Astrocyte (in vitro differentiated cells and primary cell): Measurements from ENCODE around the gene SMIM36. TPM values are rescaled to one million over a fixed set of nuclear protein-coding genes. Genes with fewer than 3 reads are reported as not detected.

Source experiments
- DNase-seq: peaks from one replicate; pipeline ENCODE4 v3.0.0-alpha.2; 2010; ENCODE audit warnings: low read depth
- FAIRE-seq: peaks from 2 replicates; lab custom pipeline; 2011; peaks lifted over from hg19 to GRCh38; lab: Jason Lieb, UNC
- H2AFZ ChIP-seq: 2 replicates; pipeline ENCODE4 v1.6.0; 2012; ENCODE audit warnings: low read depth, low read length, inconsistent platforms
- H3K27ac ChIP-seq: 2 replicates; pipeline ENCODE4 v1.5.1; 2011; ENCODE audit warnings: low read depth, low read length, inconsistent platforms
- H3K27me3 ChIP-seq: 2 replicates; pipeline ENCODE4 v1.6.0; 2011; ENCODE audit warnings: low read length, inconsistent platforms; ENCODE audit not compliant: insufficient read depth
- H3K36me3 ChIP-seq: 2 replicates; pipeline ENCODE4 v1.5.1; 2011; ENCODE audit warnings: low read length, inconsistent platforms; ENCODE audit not compliant: insufficient read depth
- H3K4me1 ChIP-seq: 2 replicates; pipeline ENCODE4 v1.5.1; 2011; ENCODE audit warnings: low read length, inconsistent platforms; ENCODE audit not compliant: insufficient read depth
- H3K4me2 ChIP-seq: 2 replicates; pipeline ENCODE4 v1.6.0; 2012; ENCODE audit warnings: low read length, inconsistent platforms
- H3K4me3 ChIP-seq: 2 replicates; pipeline ENCODE4 v1.5.1; 2011; ENCODE audit warnings: low read depth, mild to moderate bottlenecking, low read length, inconsistent platforms; ENCODE audit not compliant: insufficient read depth
- H3K79me2 ChIP-seq: 2 replicates; pipeline ENCODE4 v1.6.0; 2012; ENCODE audit warnings: mild to moderate bottlenecking, low read length, inconsistent platforms; ENCODE audit not compliant: insufficient read depth
- H3K9ac ChIP-seq: 2 replicates; pipeline ENCODE4 v1.6.0; 2012; ENCODE audit warnings: mild to moderate bottlenecking, low read length, inconsistent platforms
- H3K9me3 ChIP-seq: 2 replicates; pipeline ENCODE4 v1.5.1; 2012; ENCODE audit warnings: low read depth, mild to moderate bottlenecking, low read length, inconsistent platforms; ENCODE audit not compliant: insufficient read depth
- H4K20me1 ChIP-seq: 2 replicates; pipeline ENCODE4 v1.6.0; 2012; ENCODE audit warnings: low read length, inconsistent platforms; ENCODE audit not compliant: insufficient read depth
- H3K27ac Mint-ChIP-seq: one replicate; pipeline ENCODE4 v1.8.0; 2021; ENCODE audit warnings: mild to moderate bottlenecking, mixed read lengths; ENCODE audit not compliant: unreplicated experiment
- H3K27me3 Mint-ChIP-seq: one replicate; pipeline ENCODE4 v1.8.0; 2021; ENCODE audit warnings: low read depth, mixed read lengths; ENCODE audit not compliant: unreplicated experiment
- H3K36me3 Mint-ChIP-seq: one replicate; pipeline ENCODE4 v1.8.0; 2021; ENCODE audit warnings: low read depth, mixed read lengths; ENCODE audit not compliant: unreplicated experiment
- H3K4me1 Mint-ChIP-seq: one replicate; pipeline ENCODE4 v1.8.0; 2021; ENCODE audit warnings: low read depth, mixed read lengths; ENCODE audit not compliant: unreplicated experiment
- H3K4me3 Mint-ChIP-seq: one replicate; pipeline ENCODE4 v1.8.0; 2021; ENCODE audit warnings: mild to moderate bottlenecking, moderate library complexity, mixed read lengths; ENCODE audit not compliant: unreplicated experiment
- H3K9me3 Mint-ChIP-seq: one replicate; pipeline ENCODE4 v1.8.0; 2021; ENCODE audit warnings: mild to moderate bottlenecking, mixed read lengths; ENCODE audit not compliant: unreplicated experiment
- EZH2 ChIP-seq: IDR thresholded peaks from 2 replicates; pipeline ENCODE4 v1.6.1; 2012; ENCODE audit warnings: mild to moderate bottlenecking, low read length, inconsistent platforms; ENCODE audit not compliant: insufficient read depth
- total RNA-seq: library from RNA; stranded (reverse); gene quantifications from 2 replicates; pipeline ENCODE4 v1.2.1, GENCODE V29; 2021
- TF ChIP-seq, protein P1 (sequence below): IDR thresholded peaks from 2 replicates; pipeline ENCODE4 v1.5.1; 2011; ENCODE audit warnings: low read depth, mild to moderate bottlenecking, inconsistent platforms, low read length, moderate library complexity; ENCODE audit not compliant: insufficient read depth

Gene SMIM36
- total RNA-seq, 1 donor from 2014 or later, result not detected

DNA sequence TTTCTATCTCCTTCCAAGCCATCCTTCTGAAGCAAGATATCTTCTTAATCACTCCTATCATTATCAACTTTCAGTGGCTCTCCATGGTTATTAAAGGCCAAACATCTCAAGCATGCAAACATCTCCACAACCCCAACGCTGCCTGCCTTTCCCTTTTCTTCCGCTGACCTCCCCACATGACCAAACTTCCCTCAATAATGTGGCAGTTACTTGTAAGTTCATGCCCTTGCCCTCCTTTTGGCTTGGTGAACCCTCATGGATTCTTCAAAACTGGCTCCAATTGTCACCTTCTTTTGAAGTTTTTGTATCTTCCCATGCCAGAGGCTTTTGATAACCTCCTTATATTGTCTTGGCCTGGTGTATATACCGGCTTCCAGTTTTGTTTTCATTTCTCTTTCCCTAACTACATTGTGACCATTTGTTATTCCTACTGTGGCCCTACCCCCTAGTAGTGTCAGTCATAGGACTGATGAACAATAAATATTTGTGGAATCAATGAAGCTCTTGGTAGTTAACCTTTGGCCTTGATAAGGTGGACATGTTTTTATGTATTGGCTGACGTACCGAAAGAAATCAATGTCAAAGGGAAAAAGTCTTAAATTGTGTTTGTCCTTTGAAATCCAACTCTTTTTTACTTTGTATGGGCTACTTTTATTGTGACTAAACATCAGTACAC, 19.9 kb upstream of the SMIM36 start:
- Histone ChIP-seq H3K4me2 (no peak overlapping the region), H2AFZ (no peak overlapping the region), H3K27me3 (no peaks in the 10 kb centered on the region), H3K36me3 (no peaks in the 10 kb centered on the region), H3K79me2 (no peaks in the 10 kb centered on the region), H3K4me3 (no peak overlapping the region), H3K4me1 (no peaks in the 10 kb centered on the region), H3K9ac (no peak overlapping the region), H3K27ac (no peak overlapping the region), H3K9me3 (no peaks in the 10 kb centered on the region), H4K20me1 (no peaks in the 10 kb centered on the region)
- no peaks in the 10 kb centered on the region for H3K36me3 Mint-ChIP-seq
- H3K27me3 Mint-ChIP-seq, result no peaks in the 10 kb centered on the region
- no peaks in the 10 kb centered on the region for H3K4me1 Mint-ChIP-seq
- no peak overlapping the region for H3K4me3 Mint-ChIP-seq
- no peak for TF ChIP-seq EZH2
- TF ChIP-seq, protein P1, sequence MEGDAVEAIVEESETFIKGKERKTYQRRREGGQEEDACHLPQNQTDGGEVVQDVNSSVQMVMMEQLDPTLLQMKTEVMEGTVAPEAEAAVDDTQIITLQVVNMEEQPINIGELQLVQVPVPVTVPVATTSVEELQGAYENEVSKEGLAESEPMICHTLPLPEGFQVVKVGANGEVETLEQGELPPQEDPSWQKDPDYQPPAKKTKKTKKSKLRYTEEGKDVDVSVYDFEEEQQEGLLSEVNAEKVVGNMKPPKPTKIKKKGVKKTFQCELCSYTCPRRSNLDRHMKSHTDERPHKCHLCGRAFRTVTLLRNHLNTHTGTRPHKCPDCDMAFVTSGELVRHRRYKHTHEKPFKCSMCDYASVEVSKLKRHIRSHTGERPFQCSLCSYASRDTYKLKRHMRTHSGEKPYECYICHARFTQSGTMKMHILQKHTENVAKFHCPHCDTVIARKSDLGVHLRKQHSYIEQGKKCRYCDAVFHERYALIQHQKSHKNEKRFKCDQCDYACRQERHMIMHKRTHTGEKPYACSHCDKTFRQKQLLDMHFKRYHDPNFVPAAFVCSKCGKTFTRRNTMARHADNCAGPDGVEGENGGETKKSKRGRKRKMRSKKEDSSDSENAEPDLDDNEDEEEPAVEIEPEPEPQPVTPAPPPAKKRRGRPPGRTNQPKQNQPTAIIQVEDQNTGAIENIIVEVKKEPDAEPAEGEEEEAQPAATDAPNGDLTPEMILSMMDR, result no peak
- FAIRE-seq (no peak), DNase-seq (no peak)
- no peak overlapping the region for H3K27ac Mint-ChIP-seq
- no peaks in the 10 kb centered on the region for H3K9me3 Mint-ChIP-seq

GRCh38 chr17:55530064-55530463, 18.8 kb upstream of the SMIM36 start:
- Histone ChIP-seq H3K27me3 (no peaks in the 10 kb centered on the region), H3K36me3 (no peaks in the 10 kb centered on the region), H3K79me2 (no peaks in the 10 kb centered on the region), H3K4me3 (no peak overlapping the region), H2AFZ (no peak overlapping the region), H3K9me3 (no peaks in the 10 kb centered on the region), H3K27ac (no peak overlapping the region), H3K4me1 (no peaks in the 10 kb centered on the region), H3K9ac (no peak overlapping the region), H3K4me2 (no peak overlapping the region), H4K20me1 (no peaks in the 10 kb centered on the region)
- DNase-seq, result no peak
- Mint-ChIP-seq H3K4me1 (no peaks in the 10 kb centered on the region), H3K9me3 (no peaks in the 10 kb centered on the region), H3K27me3 (no peaks in the 10 kb centered on the region), H3K4me3 (no peak overlapping the region), H3K27ac (no peak overlapping the region), H3K36me3 (no peaks in the 10 kb centered on the region)
- no peak for FAIRE-seq
- TF ChIP-seq, protein P1, result no peak

DNA sequence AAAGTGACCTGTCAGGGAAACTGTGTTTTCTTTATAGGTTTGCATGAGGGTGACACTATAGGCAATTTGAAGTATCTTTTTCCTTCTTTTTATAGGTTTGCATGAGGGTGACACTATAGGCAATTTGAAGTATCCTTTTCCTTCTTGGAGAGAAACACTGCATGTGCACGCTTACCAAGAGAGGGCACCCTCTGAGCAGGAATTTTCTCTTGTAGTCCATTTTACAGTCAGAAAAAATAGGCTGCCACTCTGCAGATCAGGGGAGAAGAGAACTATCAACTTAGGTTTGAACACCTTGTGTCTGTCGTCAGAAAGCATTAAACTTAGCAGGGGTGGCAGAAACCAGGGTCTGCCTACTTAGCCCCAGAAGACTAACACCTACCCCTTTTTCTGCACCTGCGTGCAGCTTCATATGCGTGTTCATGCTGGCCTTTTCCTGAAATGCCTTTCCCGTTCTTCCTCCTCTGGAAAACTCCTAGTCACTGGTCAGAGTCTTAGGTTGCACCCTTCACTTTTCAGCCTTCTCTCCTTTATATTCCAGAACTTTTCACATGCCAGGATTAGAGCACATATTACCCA, 16.4 kb upstream of the SMIM36 start:
- Histone ChIP-seq H4K20me1 (no peaks in the 10 kb centered on the region), H3K4me3 (no peak overlapping the region), H3K79me2 (no peaks in the 10 kb centered on the region), H3K4me2 (no peak overlapping the region), H3K9me3 (no peaks in the 10 kb centered on the region), H2AFZ (no peak overlapping the region), H3K4me1 (no peaks in the 10 kb centered on the region), H3K36me3 (no peaks in the 10 kb centered on the region), H3K27me3 (no peaks in the 10 kb centered on the region), H3K9ac (no peak overlapping the region), H3K27ac (no peak overlapping the region)
- Mint-ChIP-seq H3K36me3 (no peaks in the 10 kb centered on the region), H3K9me3 (no peaks in the 10 kb centered on the region), H3K4me1 (no peaks in the 10 kb centered on the region), H3K4me3 (no peak overlapping the region), H3K27me3 (no peaks in the 10 kb centered on the region), H3K27ac (no peak overlapping the region)
- TF ChIP-seq, protein P1, result peak; percentile 58
- TF ChIP-seq EZH2, result no peak
- DNase-seq (peak; percentile 39), FAIRE-seq (no peak)
